HepG2 (cell line): ENCODE measurements around the gene SCMH1. TPM values are rescaled to one million over a fixed set of nuclear protein-coding genes. Genes with fewer than 3 reads are reported as not detected.

Experiments used
- ATF7 ChIP-seq, 2 experiments: fragments of 450-650 bp in 1 of 2; sonication (generic) in 1 of 2; formaldehyde crosslinking in 1 of 2; IDR thresholded peaks; 2 replicates each; pipeline versions ENCODE4 v1.4.0 to v1.6.1; 2016 to 2020; ENCODE audit warnings: antibody characterized with exemption in 1 of 2, mild to moderate bottlenecking in 1 of 2, missing genetic modification reagents in 1 of 2
- DR1 ChIP-seq: sonication (generic); formaldehyde crosslinking; IDR thresholded peaks from 2 replicates; pipeline ENCODE4 v1.8.0; 2021; ENCODE audit warnings: mild to moderate bottlenecking, missing genetic modification reagents, inconsistent platforms
- FOXP1 ChIP-seq, 2 experiments: fragments of 450-650 bp in 1 of 2; IDR thresholded peaks; 2 replicates each; pipeline ENCODE4 v1.6.1; 2017 to 2018; ENCODE audit warnings: antibody characterized with exemption in 1 of 2
- GTF2F1 ChIP-seq: fragments of 150-350 bp; IDR thresholded peaks from 2 replicates; pipeline ENCODE4 v1.6.1; 2014; ENCODE audit warnings: low read length
- HNF4A ChIP-seq: sonication (generic); formaldehyde crosslinking; IDR thresholded peaks from 2 replicates; pipeline ENCODE4 v1.4.0; 2020; ENCODE audit warnings: missing genetic modification reagents
- SAP130 ChIP-seq: IDR thresholded peaks from 2 replicates; pipeline ENCODE4 v1.6.1; 2016; ENCODE audit warnings: low read depth
- SP1 ChIP-seq, 2 experiments: fragments of 450-650 bp in 1 of 2; sonication (generic) in 1 of 2; formaldehyde crosslinking in 1 of 2; IDR thresholded peaks; 2 replicates each; pipeline versions ENCODE4 v1.4.0 to v1.6.1; 2016 to 2020; ENCODE audit warnings: missing genetic modification reagents in 1 of 2
- ZFX ChIP-seq: sonication (generic); formaldehyde crosslinking; IDR thresholded peaks from 2 replicates; pipeline ENCODE4 v1.4.0; 2020; ENCODE audit warnings: mild to moderate bottlenecking, low read depth, missing genetic modification reagents, moderate library complexity
- ZNF101 ChIP-seq: sonication (generic); formaldehyde crosslinking; IDR thresholded peaks from 2 replicates; pipeline ENCODE4 v1.4.0; 2020; ENCODE audit warnings: mild to moderate bottlenecking, low read depth, missing genetic modification reagents, borderline replicate concordance
- ZNF121 ChIP-seq: sonication (generic); formaldehyde crosslinking; IDR thresholded peaks from 2 replicates; pipeline ENCODE4 v1.5.0; 2020; ENCODE audit warnings: mild to moderate bottlenecking, missing genetic modification reagents
- ZNF432 ChIP-seq: sonication (generic); formaldehyde crosslinking; IDR thresholded peaks from 2 replicates; pipeline ENCODE4 v1.5.0; 2020; ENCODE audit warnings: missing genetic modification reagents, mild to moderate bottlenecking, borderline replicate concordance
- ZNF501 ChIP-seq: sonication (generic); formaldehyde crosslinking; IDR thresholded peaks from 2 replicates; pipeline ENCODE4 v1.5.1; 2020; ENCODE audit warnings: mild to moderate bottlenecking, moderate library complexity, missing genetic modification reagents
- ZNF564 ChIP-seq: sonication (generic); formaldehyde crosslinking; IDR thresholded peaks from 2 replicates; pipeline ENCODE4 v1.8.1; 2023; ENCODE audit warnings: mild to moderate bottlenecking, missing genetic modification reagents
- polyA plus RNA-seq, 8 experiments: library from polyadenylated mRNA; depleted of rRNA in 3 of 8; stranded (reverse) in 7 of 8; unstranded in 1 of 8; fragments of >200 nt; fragmentation: Illumina TruSeq in 4 of 8; extraction: Trizol in 4 of 8; gene quantifications; 2 replicates each; pipeline versions ENCODE4 v1.2.1 to v1.2.3, GENCODE V29; 2011 to 2016; ENCODE audit warnings: low read depth in 4 of 8, missing spikeins in 1 of 8, mixed read lengths in 1 of 8; ENCODE audit not compliant: insufficient read depth in 1 of 8
- total RNA-seq, 5 experiments: library from RNA; depleted of rRNA; stranded (reverse); fragments of >200 nt; fragmentation: Illumina TruSeq; extraction: Trizol; gene quantifications; 2 replicates each; pipeline ENCODE4 v1.2.3, GENCODE V29; 2016; ENCODE audit warnings: low read depth in 1 of 5
- TF ChIP-seq, protein P1 (sequence below): sonication (generic); formaldehyde crosslinking; conservative IDR thresholded peaks from 2 replicates; pipeline ENCODE4 v1.4.0; 2020; ENCODE audit warnings: mild to moderate bottlenecking, missing genetic modification reagents, moderate library complexity
- TF ChIP-seq, protein P2 (sequence below): sonication (generic); formaldehyde crosslinking; IDR thresholded peaks from 2 replicates; pipeline ENCODE4 v1.4.0; 2020; ENCODE audit warnings: missing genetic modification reagents, borderline replicate concordance
- TF ChIP-seq, protein P3 (sequence below): sonication (generic); formaldehyde crosslinking; IDR thresholded peaks from 2 replicates; pipeline ENCODE4 v1.5.1; 2020; ENCODE audit warnings: missing genetic modification reagents, mild to moderate bottlenecking, borderline replicate concordance
- TF ChIP-seq, protein P4 (sequence below): sonication (generic); IDR thresholded peaks from 2 replicates; pipeline ENCODE4 v1.6.1; 2016; ENCODE audit warnings: low read depth, borderline replicate concordance

Gene SCMH1
- total and polyA plus RNA-seq, 2 of the 13 experiments (the other 11 are each of a cell fraction or from before 2014, with no cell fraction given): 41.8 to 52.6 TPM

DNA sequence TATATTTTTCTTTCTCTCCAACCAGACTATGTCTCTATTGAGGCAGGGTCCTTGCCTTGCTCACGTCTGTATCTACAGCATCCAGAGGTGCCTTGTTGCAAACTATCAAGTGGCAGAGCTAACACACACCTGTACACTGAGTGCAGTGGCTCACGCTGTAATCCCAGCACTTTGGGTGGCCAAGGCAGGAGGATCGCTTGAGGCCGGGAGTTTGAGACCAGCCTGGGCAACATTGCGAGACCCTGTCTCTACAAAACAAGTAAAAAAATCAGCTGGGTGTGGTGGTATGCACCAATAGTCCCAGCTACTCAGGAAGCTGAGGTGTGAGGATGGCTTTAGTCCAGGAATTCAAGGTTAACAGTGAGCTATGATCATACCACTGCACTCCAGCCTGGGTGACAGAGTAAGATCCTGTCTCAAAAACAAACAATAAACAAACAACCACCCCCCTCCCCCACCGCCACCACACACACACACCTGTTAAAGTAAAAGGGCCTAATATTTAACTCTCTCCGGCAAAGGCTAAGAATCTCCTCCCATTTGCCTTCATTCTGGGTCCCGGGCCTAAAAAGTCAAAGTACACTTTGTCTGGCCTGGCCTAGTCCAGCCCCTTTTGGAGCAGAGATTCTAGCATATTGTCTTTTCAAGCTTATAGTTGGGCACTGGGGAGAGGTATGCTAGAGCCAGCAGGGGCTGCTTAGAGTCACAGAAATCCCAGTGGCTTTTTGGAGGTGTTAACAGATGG is 211.1 kb downstream of the SCMH1 start (continued):
- TF ChIP-seq, protein P1, sequence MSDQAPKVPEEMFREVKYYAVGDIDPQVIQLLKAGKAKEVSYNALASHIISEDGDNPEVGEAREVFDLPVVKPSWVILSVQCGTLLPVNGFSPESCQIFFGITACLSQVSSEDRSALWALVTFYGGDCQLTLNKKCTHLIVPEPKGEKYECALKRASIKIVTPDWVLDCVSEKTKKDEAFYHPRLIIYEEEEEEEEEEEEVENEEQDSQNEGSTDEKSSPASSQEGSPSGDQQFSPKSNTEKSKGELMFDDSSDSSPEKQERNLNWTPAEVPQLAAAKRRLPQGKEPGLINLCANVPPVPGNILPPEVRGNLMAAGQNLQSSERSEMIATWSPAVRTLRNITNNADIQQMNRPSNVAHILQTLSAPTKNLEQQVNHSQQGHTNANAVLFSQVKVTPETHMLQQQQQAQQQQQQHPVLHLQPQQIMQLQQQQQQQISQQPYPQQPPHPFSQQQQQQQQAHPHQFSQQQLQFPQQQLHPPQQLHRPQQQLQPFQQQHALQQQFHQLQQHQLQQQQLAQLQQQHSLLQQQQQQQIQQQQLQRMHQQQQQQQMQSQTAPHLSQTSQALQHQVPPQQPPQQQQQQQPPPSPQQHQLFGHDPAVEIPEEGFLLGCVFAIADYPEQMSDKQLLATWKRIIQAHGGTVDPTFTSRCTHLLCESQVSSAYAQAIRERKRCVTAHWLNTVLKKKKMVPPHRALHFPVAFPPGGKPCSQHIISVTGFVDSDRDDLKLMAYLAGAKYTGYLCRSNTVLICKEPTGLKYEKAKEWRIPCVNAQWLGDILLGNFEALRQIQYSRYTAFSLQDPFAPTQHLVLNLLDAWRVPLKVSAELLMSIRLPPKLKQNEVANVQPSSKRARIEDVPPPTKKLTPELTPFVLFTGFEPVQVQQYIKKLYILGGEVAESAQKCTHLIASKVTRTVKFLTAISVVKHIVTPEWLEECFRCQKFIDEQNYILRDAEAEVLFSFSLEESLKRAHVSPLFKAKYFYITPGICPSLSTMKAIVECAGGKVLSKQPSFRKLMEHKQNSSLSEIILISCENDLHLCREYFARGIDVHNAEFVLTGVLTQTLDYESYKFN (CRISPR knock-in tag): peak; percentile 47; the same call in 1 of the 2 replicates
- TF ChIP-seq DR1 (CRISPR knock-in tag) (no peak), ZFX (CRISPR knock-in tag) (peak; percentile 35; the same call in 1 of the 2 replicates), ATF7 (IDR thresholded peaks at IDR 0.05) (no peak), ATF7 (CRISPR knock-in tag; IDR thresholded peaks at IDR 0.05) (no peak), ZNF564 (CRISPR knock-in tag) (no peak), HNF4A (CRISPR knock-in tag) (peak; percentile 40; the same call in 1 of the 2 replicates), GTF2F1 (no peak), ZNF121 (CRISPR knock-in tag) (peak; percentile 91), ZNF501 (CRISPR knock-in tag) (no peak), ZNF432 (no peak), ZNF101 (CRISPR knock-in tag) (no peak), SP1 (IDR thresholded peaks at IDR 0.05) (no peak), SP1 (CRISPR knock-in tag; IDR thresholded peaks at IDR 0.05) (no peak), FOXP1 (IDR thresholded peaks at IDR 0.05) (no peak), FOXP1 (CRISPR knock-in tag; IDR thresholded peaks at IDR 0.05) (peak; percentile 74; the same call in 1 of the 2 replicates), SAP130 (CRISPR knock-in tag) (peak; percentile 14; the same call in 1 of the 2 replicates)
- TF ChIP-seq, protein P2, sequence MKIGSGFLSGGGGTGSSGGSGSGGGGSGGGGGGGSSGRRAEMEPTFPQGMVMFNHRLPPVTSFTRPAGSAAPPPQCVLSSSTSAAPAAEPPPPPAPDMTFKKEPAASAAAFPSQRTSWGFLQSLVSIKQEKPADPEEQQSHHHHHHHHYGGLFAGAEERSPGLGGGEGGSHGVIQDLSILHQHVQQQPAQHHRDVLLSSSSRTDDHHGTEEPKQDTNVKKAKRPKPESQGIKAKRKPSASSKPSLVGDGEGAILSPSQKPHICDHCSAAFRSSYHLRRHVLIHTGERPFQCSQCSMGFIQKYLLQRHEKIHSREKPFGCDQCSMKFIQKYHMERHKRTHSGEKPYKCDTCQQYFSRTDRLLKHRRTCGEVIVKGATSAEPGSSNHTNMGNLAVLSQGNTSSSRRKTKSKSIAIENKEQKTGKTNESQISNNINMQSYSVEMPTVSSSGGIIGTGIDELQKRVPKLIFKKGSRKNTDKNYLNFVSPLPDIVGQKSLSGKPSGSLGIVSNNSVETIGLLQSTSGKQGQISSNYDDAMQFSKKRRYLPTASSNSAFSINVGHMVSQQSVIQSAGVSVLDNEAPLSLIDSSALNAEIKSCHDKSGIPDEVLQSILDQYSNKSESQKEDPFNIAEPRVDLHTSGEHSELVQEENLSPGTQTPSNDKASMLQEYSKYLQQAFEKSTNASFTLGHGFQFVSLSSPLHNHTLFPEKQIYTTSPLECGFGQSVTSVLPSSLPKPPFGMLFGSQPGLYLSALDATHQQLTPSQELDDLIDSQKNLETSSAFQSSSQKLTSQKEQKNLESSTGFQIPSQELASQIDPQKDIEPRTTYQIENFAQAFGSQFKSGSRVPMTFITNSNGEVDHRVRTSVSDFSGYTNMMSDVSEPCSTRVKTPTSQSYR (CRISPR knock-in tag): peak; percentile 29; the same call in 1 of the 2 replicates
- TF ChIP-seq, protein P3, sequence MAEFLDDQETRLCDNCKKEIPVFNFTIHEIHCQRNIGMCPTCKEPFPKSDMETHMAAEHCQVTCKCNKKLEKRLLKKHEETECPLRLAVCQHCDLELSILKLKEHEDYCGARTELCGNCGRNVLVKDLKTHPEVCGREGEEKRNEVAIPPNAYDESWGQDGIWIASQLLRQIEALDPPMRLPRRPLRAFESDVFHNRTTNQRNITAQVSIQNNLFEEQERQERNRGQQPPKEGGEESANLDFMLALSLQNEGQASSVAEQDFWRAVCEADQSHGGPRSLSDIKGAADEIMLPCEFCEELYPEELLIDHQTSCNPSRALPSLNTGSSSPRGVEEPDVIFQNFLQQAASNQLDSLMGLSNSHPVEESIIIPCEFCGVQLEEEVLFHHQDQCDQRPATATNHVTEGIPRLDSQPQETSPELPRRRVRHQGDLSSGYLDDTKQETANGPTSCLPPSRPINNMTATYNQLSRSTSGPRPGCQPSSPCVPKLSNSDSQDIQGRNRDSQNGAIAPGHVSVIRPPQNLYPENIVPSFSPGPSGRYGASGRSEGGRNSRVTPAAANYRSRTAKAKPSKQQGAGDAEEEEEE (CRISPR knock-in tag): no peak
- TF ChIP-seq, protein P4, sequence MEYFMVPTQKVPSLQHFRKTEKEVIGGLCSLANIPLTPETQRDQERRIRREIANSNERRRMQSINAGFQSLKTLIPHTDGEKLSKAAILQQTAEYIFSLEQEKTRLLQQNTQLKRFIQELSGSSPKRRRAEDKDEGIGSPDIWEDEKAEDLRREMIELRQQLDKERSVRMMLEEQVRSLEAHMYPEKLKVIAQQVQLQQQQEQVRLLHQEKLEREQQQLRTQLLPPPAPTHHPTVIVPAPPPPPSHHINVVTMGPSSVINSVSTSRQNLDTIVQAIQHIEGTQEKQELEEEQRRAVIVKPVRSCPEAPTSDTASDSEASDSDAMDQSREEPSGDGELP: peak; percentile 38; the same call in 1 of the 2 replicates
